T-helper 17 cell (primary cell): ENCODE measurements around the gene CTRB1. TPM values are rescaled to one million over a fixed set of nuclear protein-coding genes. Genes with fewer than 3 reads are reported as not detected.
"Not testable (repeated sequence)": the region's sequence is repeated elsewhere in the genome, so short reads cannot be mapped to it uniquely, and the experiment has no call there.

Experiments used
- ATAC-seq: fragments of 150-1000 bp; cut with Tn5 transposase; 2 replicates; pipeline ENCODE4 v1.10.0; 2021; ENCODE audit warnings: mild to moderate bottlenecking, moderate library complexity
- DNase-seq, 3 donors: peaks; one replicate each; pipeline versions ENCODE4 v3.0.0 to v3.0.0-alpha.2; 2020 to 2021
- H3K9me3 ChIP-seq: one replicate; pipeline ENCODE4 v1.7.0; 2013; ENCODE audit warnings: low read length, mild to moderate bottlenecking; ENCODE audit not compliant: control insufficient read depth, poor library complexity, severe bottlenecking
- H3K27ac Mint-ChIP-seq: one replicate; pipeline ENCODE4 v1.8.0; 2022; ENCODE audit warnings: mild to moderate bottlenecking, moderate library complexity, mixed read lengths
- H3K27me3 Mint-ChIP-seq: one replicate; pipeline ENCODE4 v1.8.0; 2022; ENCODE audit warnings: mixed read lengths
- H3K36me3 Mint-ChIP-seq: one replicate; pipeline ENCODE4 v1.8.0; 2022; ENCODE audit warnings: low read depth, mixed read lengths
- H3K4me1 Mint-ChIP-seq: one replicate; pipeline ENCODE4 v1.8.0; 2022; ENCODE audit warnings: mild to moderate bottlenecking, mixed read lengths
- H3K4me3 Mint-ChIP-seq: one replicate; pipeline ENCODE4 v1.8.0; 2022; ENCODE audit warnings: mild to moderate bottlenecking, moderate library complexity, mixed read lengths
- total RNA-seq, 4 donors: library from RNA in 2 of 4; stranded (reverse) in 2 of 4; gene quantifications; one replicate each; pipeline ENCODE4 v1.2.3 and lab custom pipeline; 2022 to 2026

Gene CTRB1
- total RNA-seq, 2 donors from 2014 or later: not detected

GRCh38 chr16:75234856-75235696 is 16.3 kb downstream of the CTRB1 start:
- Mint-ChIP-seq H3K4me1 (peaks cover 9% of the 10 kb centered on the region), H3K27ac (peak overlapping the region; percentile 59), H3K4me3 (no peak overlapping the region), H3K27me3 (no peaks in the 10 kb centered on the region), H3K36me3 (no peaks in the 10 kb centered on the region)
- DNase-seq (no peak), ATAC-seq (no peak)
- no peaks in the 10 kb centered on the region for H3K9me3 ChIP-seq

GRCh38 chr16:75235721-75236193 is 17.0 kb downstream of the CTRB1 start:
- Mint-ChIP-seq H3K27me3 (no peaks in the 10 kb centered on the region), H3K4me1 (peaks cover 9% of the 10 kb centered on the region), H3K36me3 (no peaks in the 10 kb centered on the region), H3K4me3 (no peak overlapping the region), H3K27ac (no peak overlapping the region)
- no peaks in the 10 kb centered on the region for H3K9me3 ChIP-seq
- ATAC-seq (no peak), DNase-seq (no peak)

- no peak overlapping the region for H3K4me3 Mint-ChIP-seq
- H3K27ac Mint-ChIP-seq: no peak overlapping the region
- H3K9me3 ChIP-seq: no peaks in the 10 kb centered on the region
- no peaks in the 10 kb centered on the region for H3K36me3 Mint-ChIP-seq
- no peaks in the 10 kb centered on the region for H3K27me3 Mint-ChIP-seq
- ATAC-seq: no peak
- peaks cover 9% of the 10 kb centered on the region for H3K4me1 Mint-ChIP-seq
- DNase-seq: no peak
Measured at GRCh38 chr16:75236232-75236631, 17.4 kb downstream of the CTRB1 start.

GRCh38 chr16:75236736-75237397 is 18.1 kb downstream of the CTRB1 start:
- no peaks in the 10 kb centered on the region for H3K9me3 ChIP-seq
- DNase-seq: no peak
- peaks cover 9% of the 10 kb centered on the region for H3K4me1 Mint-ChIP-seq
- H3K36me3 Mint-ChIP-seq: no peaks in the 10 kb centered on the region
- H3K4me3 Mint-ChIP-seq: no peak overlapping the region
- ATAC-seq: no peak
- H3K27me3 Mint-ChIP-seq: no peaks in the 10 kb centered on the region
- H3K27ac Mint-ChIP-seq: no peak overlapping the region

GRCh38 chr16:75237398-75238131 is 18.8 kb downstream of the CTRB1 start:
- Mint-ChIP-seq H3K4me3 (no peak overlapping the region), H3K36me3 (no peaks in the 10 kb centered on the region), H3K27ac (no peak overlapping the region), H3K4me1 (peaks cover 9% of the 10 kb centered on the region), H3K27me3 (no peaks in the 10 kb centered on the region)
- ATAC-seq (no peak), DNase-seq (no peak)
- H3K9me3 ChIP-seq: no peaks in the 10 kb centered on the region

GRCh38 chr16:75238132-75238852 is 19.5 kb downstream of the CTRB1 start:
- H3K4me1 Mint-ChIP-seq: peaks cover 12% of the 10 kb centered on the region
- no peak overlapping the region for H3K27ac Mint-ChIP-seq
- peak in 1 of 3 donors; percentile 10 for DNase-seq
- no peak overlapping the region for H3K4me3 Mint-ChIP-seq
- no peaks in the 10 kb centered on the region for H3K36me3 Mint-ChIP-seq
- H3K9me3 ChIP-seq: no peaks in the 10 kb centered on the region
- H3K27me3 Mint-ChIP-seq: no peaks in the 10 kb centered on the region
- ATAC-seq: no peak

GRCh38 chr16:75238853-75239541 is 20.2 kb downstream of the CTRB1 start:
- Mint-ChIP-seq H3K27ac (no peak overlapping the region), H3K4me1 (peaks cover 10% of the 10 kb centered on the region), H3K36me3 (no peaks in the 10 kb centered on the region), H3K4me3 (no peak overlapping the region), H3K27me3 (no peaks in the 10 kb centered on the region)
- DNase-seq (no peak), ATAC-seq (no peak)
- no peaks in the 10 kb centered on the region for H3K9me3 ChIP-seq

GRCh38 chr16:75239542-75240122 is 20.8 kb downstream of the CTRB1 start:
- no peaks in the 10 kb centered on the region for H3K27me3 Mint-ChIP-seq
- no peaks in the 10 kb centered on the region for H3K36me3 Mint-ChIP-seq
- DNase-seq (no peak), ATAC-seq (no peak)
- no peaks in the 10 kb centered on the region for H3K9me3 ChIP-seq
- H3K4me3 Mint-ChIP-seq: no peak overlapping the region
- no peak overlapping the region for H3K27ac Mint-ChIP-seq
- peaks cover 10% of the 10 kb centered on the region for H3K4me1 Mint-ChIP-seq

- not testable (repeated sequence) for H3K4me3 Mint-ChIP-seq, H3K27me3 Mint-ChIP-seq, DNase-seq, H3K27ac Mint-ChIP-seq, ATAC-seq, H3K36me3 Mint-ChIP-seq, H3K9me3 ChIP-seq
- peaks cover 13% of the 10 kb centered on the region for H3K4me1 Mint-ChIP-seq
Measured at GRCh38 chr16:75240633-75241032, 21.8 kb downstream of the CTRB1 start.

GRCh38 chr16:75241412-75241811 is 22.6 kb downstream of the CTRB1 start:
- H3K9me3 ChIP-seq: no peaks in the 10 kb centered on the region
- Mint-ChIP-seq H3K27ac (no peak overlapping the region), H3K27me3 (no peaks in the 10 kb centered on the region), H3K36me3 (no peaks in the 10 kb centered on the region), H3K4me3 (no peak overlapping the region), H3K4me1 (peaks cover 13% of the 10 kb centered on the region)
- ATAC-seq (no peak), DNase-seq (no peak)

GRCh38 chr16:75241955-75242354 is 23.2 kb downstream of the CTRB1 start:
- H3K4me3 Mint-ChIP-seq: no peak overlapping the region
- no peak overlapping the region for H3K27ac Mint-ChIP-seq
- ATAC-seq (no peak), DNase-seq (no peak)
- no peaks in the 10 kb centered on the region for H3K27me3 Mint-ChIP-seq
- no peaks in the 10 kb centered on the region for H3K9me3 ChIP-seq
- no peaks in the 10 kb centered on the region for H3K36me3 Mint-ChIP-seq
- peaks cover 13% of the 10 kb centered on the region for H3K4me1 Mint-ChIP-seq

- not testable (repeated sequence) for ATAC-seq, H3K27me3 Mint-ChIP-seq, H3K36me3 Mint-ChIP-seq, H3K9me3 ChIP-seq, DNase-seq, H3K4me3 Mint-ChIP-seq
- H3K27ac Mint-ChIP-seq: peak overlapping the region; percentile 24
- peaks cover 13% of the 10 kb centered on the region for H3K4me1 Mint-ChIP-seq
Measured at GRCh38 chr16:75242436-75243078, 23.8 kb downstream of the CTRB1 start.
